Memory B cell (primary cell): ENCODE results near the gene BPIFB6.

ENCODE experiments used
- ATAC-seq: fragments of 150-1000 bp; cut with Tn5 transposase; 2 replicates; pipeline ENCODE4 v1.10.0; 2021; ENCODE audit warnings: low read depth, mild to moderate bottlenecking, moderate library complexity
- DNase-seq, 2 donors: peaks; one replicate each; pipeline ENCODE4 v3.0.0; 2022; ENCODE audit warnings: low spot score in 2 of 2
- H3K27ac Mint-ChIP-seq: one replicate; pipeline ENCODE4 v1.8.0; 2022; ENCODE audit warnings: mild to moderate bottlenecking, moderate library complexity, mixed read lengths
- H3K27me3 Mint-ChIP-seq: one replicate; pipeline ENCODE4 v1.8.0; 2022; ENCODE audit warnings: mixed read lengths
- H3K36me3 Mint-ChIP-seq: one replicate; pipeline ENCODE4 v1.8.0; 2022; ENCODE audit warnings: mild to moderate bottlenecking, mixed read lengths
- H3K4me1 Mint-ChIP-seq: one replicate; pipeline ENCODE4 v1.8.0; 2022; ENCODE audit warnings: mixed read lengths
- H3K4me3 Mint-ChIP-seq: one replicate; pipeline ENCODE4 v1.8.0; 2022; ENCODE audit warnings: mild to moderate bottlenecking, moderate library complexity, mixed read lengths
- H3K9me3 Mint-ChIP-seq: one replicate; pipeline ENCODE4 v1.8.0; 2022; ENCODE audit warnings: mixed read lengths

The BPIFB6 gene

DNA sequence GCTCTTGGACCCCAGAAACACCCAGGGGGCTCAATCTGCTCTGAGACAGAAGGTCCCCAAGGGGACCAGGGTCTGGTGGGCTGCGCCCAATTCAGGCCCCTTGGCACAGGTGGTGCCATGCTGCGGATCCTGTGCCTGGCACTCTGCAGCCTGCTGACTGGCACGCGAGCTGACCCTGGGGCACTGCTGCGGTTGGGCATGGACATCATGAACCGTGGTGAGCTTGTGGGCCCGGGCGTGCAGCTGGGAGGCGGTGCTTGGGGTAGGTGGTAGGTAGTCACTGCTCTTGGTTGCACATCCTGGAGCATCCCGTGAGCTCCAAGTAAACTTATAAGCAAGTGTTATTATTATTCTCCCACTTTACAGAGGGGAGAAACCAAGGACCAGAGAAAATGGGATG lies at the start of gene BPIFB6:
TSS of gene BPIFB6 (plus strand) at position 118 of the 400 bp plus-strand sequence. CDS start at position 118, 0 bp downstream.
- ATAC-seq: no peak
- no peak for DNase-seq
- Mint-ChIP-seq H3K27me3 (peaks cover 2% of the 10 kb centered on the region), H3K27ac (no peak within 1 kb of the TSS), H3K4me3 (no peak within 1 kb of the TSS), H3K36me3 (no peaks in the 10 kb centered on the region), H3K9me3 (peaks cover 3% of the 10 kb centered on the region), H3K4me1 (no peaks in the 10 kb centered on the region)

GRCh38 chr20:32982617-32983458 lies 48.6 kb upstream of the BPIFB6 start:
- H3K4me1 Mint-ChIP-seq: no peaks in the 10 kb centered on the region
- ATAC-seq (no peak), DNase-seq (no peak)
- H3K27me3 Mint-ChIP-seq: no peaks in the 10 kb centered on the region
- H3K9me3 Mint-ChIP-seq: no peaks in the 10 kb centered on the region
- H3K27ac Mint-ChIP-seq: peak overlapping the region; percentile 45
- H3K36me3 Mint-ChIP-seq: no peaks in the 10 kb centered on the region
- no peak overlapping the region for H3K4me3 Mint-ChIP-seq

GRCh38 chr20:32983459-32984112 lies 47.9 kb upstream of the BPIFB6 start:
- Mint-ChIP-seq H3K4me3 (no peak overlapping the region), H3K36me3 (no peaks in the 10 kb centered on the region), H3K27me3 (no peaks in the 10 kb centered on the region), H3K9me3 (no peaks in the 10 kb centered on the region), H3K4me1 (no peaks in the 10 kb centered on the region), H3K27ac (no peak overlapping the region)
- DNase-seq: no peak
- ATAC-seq: no peak

DNA sequence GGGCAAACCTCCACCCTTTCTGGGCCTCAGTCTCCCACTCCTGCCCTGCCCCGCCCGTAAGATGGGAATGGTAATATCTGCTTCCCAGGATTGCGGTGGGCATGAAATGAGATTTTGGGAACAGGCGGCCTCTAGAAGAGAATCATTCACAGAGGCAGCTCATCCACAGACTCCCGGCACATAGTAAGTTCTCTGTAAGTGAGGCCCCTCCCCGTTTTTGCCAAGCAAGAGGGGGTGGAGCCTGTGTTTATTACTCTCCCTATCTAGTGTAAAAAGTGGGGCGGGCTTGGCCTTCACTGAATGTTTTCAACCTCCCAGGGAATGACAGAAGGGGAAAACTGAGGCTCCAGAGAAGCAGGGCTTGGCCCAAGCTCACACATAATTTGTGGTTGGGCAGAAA lies 47.3 kb upstream of the BPIFB6 start:
- DNase-seq: no peak
- no peaks in the 10 kb centered on the region for H3K27me3 Mint-ChIP-seq
- no peaks in the 10 kb centered on the region for H3K36me3 Mint-ChIP-seq
- H3K27ac Mint-ChIP-seq: no peak overlapping the region
- no peaks in the 10 kb centered on the region for H3K4me1 Mint-ChIP-seq
- ATAC-seq: no peak
- no peak overlapping the region for H3K4me3 Mint-ChIP-seq
- H3K9me3 Mint-ChIP-seq: no peaks in the 10 kb centered on the region

- Mint-ChIP-seq H3K27ac (no peak overlapping the region), H3K9me3 (no peaks in the 10 kb centered on the region), H3K36me3 (no peaks in the 10 kb centered on the region), H3K4me3 (no peak overlapping the region), H3K27me3 (no peaks in the 10 kb centered on the region), H3K4me1 (no peaks in the 10 kb centered on the region)
- no peak for DNase-seq
- ATAC-seq: no peak
Measured at GRCh38 chr20:32984631-32985354, 46.7 kb upstream of the BPIFB6 start.

- H3K9me3 Mint-ChIP-seq: no peaks in the 10 kb centered on the region
- no peak overlapping the region for H3K4me3 Mint-ChIP-seq
- H3K27ac Mint-ChIP-seq: no peak overlapping the region
- DNase-seq (no peak), ATAC-seq (no peak)
- H3K4me1 Mint-ChIP-seq: no peaks in the 10 kb centered on the region
- H3K27me3 Mint-ChIP-seq: no peaks in the 10 kb centered on the region
- H3K36me3 Mint-ChIP-seq: no peaks in the 10 kb centered on the region
Measured at GRCh38 chr20:32985596-32985995, 45.9 kb upstream of the BPIFB6 start.

DNA sequence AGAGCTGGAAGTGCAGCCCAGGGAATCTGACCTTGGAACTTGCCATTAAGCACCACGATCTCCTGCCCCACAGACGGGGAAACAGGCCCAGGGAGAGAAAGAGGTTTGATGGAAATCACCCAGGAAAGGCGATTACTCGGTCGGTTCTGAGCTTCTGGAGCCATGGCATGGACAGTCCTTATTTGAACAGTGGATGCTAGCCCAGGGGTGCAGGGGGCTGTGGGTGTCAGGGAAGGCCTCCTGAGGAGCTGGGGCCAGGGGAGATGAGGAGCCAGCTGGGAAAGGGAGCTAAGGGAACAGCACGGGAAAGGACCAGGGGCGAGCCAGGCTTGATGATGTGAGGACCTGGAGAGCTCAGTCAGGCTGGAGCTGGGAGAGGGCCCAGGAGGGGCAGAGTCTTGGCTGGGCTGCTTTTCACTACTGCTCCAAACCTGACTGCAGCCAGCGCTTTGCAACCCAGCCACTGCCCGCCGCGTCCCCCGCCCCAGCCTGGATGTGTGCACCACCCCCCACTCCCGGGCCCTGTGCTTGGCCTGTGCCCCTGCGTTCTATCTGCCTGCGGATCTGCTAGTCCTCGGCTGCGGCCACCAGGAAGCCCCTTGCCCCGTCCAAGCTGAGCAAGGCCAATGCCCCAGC lies 45.0 kb upstream of the BPIFB6 start:
- Mint-ChIP-seq H3K4me1 (peaks cover 6% of the 10 kb centered on the region), H3K9me3 (no peaks in the 10 kb centered on the region), H3K27me3 (no peaks in the 10 kb centered on the region), H3K27ac (no peak overlapping the region), H3K4me3 (no peak overlapping the region), H3K36me3 (no peaks in the 10 kb centered on the region)
- DNase-seq (no peak), ATAC-seq (no peak)

GRCh38 chr20:32987044-32987825 lies 44.2 kb upstream of the BPIFB6 start:
- Mint-ChIP-seq H3K9me3 (no peaks in the 10 kb centered on the region), H3K36me3 (no peaks in the 10 kb centered on the region), H3K4me1 (peaks cover 8% of the 10 kb centered on the region), H3K27me3 (no peaks in the 10 kb centered on the region), H3K4me3 (no peak overlapping the region), H3K27ac (no peak overlapping the region)
- DNase-seq (no peak), ATAC-seq (no peak)

GRCh38 chr20:32988008-32988407 lies 43.4 kb upstream of the BPIFB6 start:
- H3K36me3 Mint-ChIP-seq: no peaks in the 10 kb centered on the region
- H3K9me3 Mint-ChIP-seq: no peaks in the 10 kb centered on the region
- peaks cover 8% of the 10 kb centered on the region for H3K4me1 Mint-ChIP-seq
- H3K4me3 Mint-ChIP-seq: no peak overlapping the region
- ATAC-seq (no peak), DNase-seq (no peak)
- peak overlapping the region; percentile 59 for H3K27ac Mint-ChIP-seq
- H3K27me3 Mint-ChIP-seq: no peaks in the 10 kb centered on the region

GRCh38 chr20:32989507-32990283 lies 41.8 kb upstream of the BPIFB6 start:
- H3K36me3 Mint-ChIP-seq: no peaks in the 10 kb centered on the region
- H3K4me3 Mint-ChIP-seq: no peak overlapping the region
- H3K9me3 Mint-ChIP-seq: no peaks in the 10 kb centered on the region
- no peaks in the 10 kb centered on the region for H3K27me3 Mint-ChIP-seq
- ATAC-seq (no peak), DNase-seq (no peak)
- peaks cover 8% of the 10 kb centered on the region for H3K4me1 Mint-ChIP-seq
- H3K27ac Mint-ChIP-seq: peak overlapping the region; percentile 28

DNA sequence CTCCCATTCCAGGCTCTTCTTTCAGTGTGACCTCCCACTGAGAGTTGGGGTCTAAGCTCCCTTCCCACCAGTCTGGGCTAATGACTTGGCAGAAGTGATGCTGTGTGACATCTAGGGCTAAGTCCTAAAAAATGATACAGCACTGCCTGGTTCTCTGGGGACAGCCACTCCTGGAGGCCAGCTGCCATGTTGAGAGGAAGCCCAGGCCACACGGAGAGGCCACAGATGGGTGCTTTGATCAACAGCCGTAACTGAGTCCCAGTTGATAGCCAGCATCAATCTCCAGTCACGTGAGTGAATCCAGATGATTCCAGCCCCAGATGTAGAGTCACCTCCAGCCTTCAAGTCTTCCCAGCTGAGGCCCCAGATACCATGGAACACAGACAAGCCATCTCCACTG lies 41.0 kb upstream of the BPIFB6 start:
- ATAC-seq: no peak
- Mint-ChIP-seq H3K27ac (no peak overlapping the region), H3K27me3 (no peaks in the 10 kb centered on the region), H3K4me1 (peaks cover 8% of the 10 kb centered on the region), H3K36me3 (peaks cover 1% of the 10 kb centered on the region), H3K9me3 (peaks cover 3% of the 10 kb centered on the region), H3K4me3 (no peak overlapping the region)
- DNase-seq: no peak

DNA sequence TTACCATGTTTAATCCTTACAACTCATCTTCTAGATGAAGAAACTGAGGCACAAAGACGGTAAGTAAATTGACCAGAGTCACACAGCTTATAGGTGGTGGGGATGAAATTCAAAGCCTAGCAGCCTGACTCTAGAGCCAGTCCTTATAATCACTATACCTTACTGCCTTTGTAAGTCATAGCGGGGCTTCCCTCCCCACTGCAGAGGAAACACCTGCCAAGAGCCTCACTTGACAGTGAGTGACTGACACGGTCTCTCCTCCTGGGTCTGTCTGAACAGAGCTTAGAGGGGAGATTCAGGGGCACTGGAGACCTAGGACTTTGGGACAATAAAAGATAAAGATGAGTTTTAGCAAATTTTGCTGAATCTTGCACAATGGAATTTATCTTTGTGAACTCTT lies 40.1 kb upstream of the BPIFB6 start:
- peak in 1 of 2 donors; percentile 36 for DNase-seq
- peak; percentile 96 for ATAC-seq
- Mint-ChIP-seq H3K4me1 (peaks cover 8% of the 10 kb centered on the region), H3K4me3 (peak overlapping the region; percentile 28), H3K27me3 (no peaks in the 10 kb centered on the region), H3K36me3 (peaks cover 1% of the 10 kb centered on the region), H3K9me3 (peaks cover 3% of the 10 kb centered on the region), H3K27ac (peak overlapping the region; percentile 84)
